Small intestine (tissue), 7 donors: Measurements from ENCODE around the gene SLC15A4. TPM values are rescaled to one million over a fixed set of nuclear protein-coding genes. Genes with fewer than 3 reads are reported as not detected.

Experiments
- DNase-seq, 2 donors: peaks; one replicate each; pipeline versions ENCODE4 v3.0.0 to v3.0.0-alpha.2; 2013
- FAIRE-seq: peaks from 2 replicates; lab custom pipeline; 2012; peaks lifted over from hg19 to GRCh38; lab: Jason Lieb, UNC
- H3K27ac ChIP-seq, 3 donors: one replicate each; pipeline ENCODE4 v1.5.1; 2013; ENCODE audit warnings: low read length in 2 of 3, mild to moderate bottlenecking in 2 of 3, control low read depth in 1 of 3, inconsistent platforms in 1 of 3, low read depth in 1 of 3, moderate library complexity in 1 of 3
- H3K27me3 ChIP-seq, 3 donors: one replicate each; pipeline ENCODE4 v1.6.1; 2013; ENCODE audit warnings: low read length in 3 of 3, inconsistent platforms in 1 of 3; ENCODE audit not compliant: control insufficient read depth in 3 of 3, insufficient read depth in 3 of 3
- H3K36me3 ChIP-seq, 3 donors: one replicate each; pipeline ENCODE4 v1.6.1; 2013; ENCODE audit warnings: low read length in 3 of 3, inconsistent platforms in 1 of 3, low read depth in 1 of 3, mild to moderate bottlenecking in 1 of 3, moderate library complexity in 1 of 3; ENCODE audit not compliant: control insufficient read depth in 3 of 3, insufficient read depth in 2 of 3
- H3K4me1 ChIP-seq, 3 donors: one replicate each; pipeline ENCODE4 v1.6.1; 2013; ENCODE audit warnings: low read length in 2 of 3, inconsistent platforms in 1 of 3, low read depth in 1 of 3, mild to moderate bottlenecking in 1 of 3, moderate library complexity in 1 of 3; ENCODE audit not compliant: control insufficient read depth in 3 of 3, insufficient read depth in 2 of 3
- H3K4me3 ChIP-seq, 3 donors: one replicate each; pipeline ENCODE4 v1.5.1; 2013; ENCODE audit warnings: low read length in 3 of 3, control low read depth in 1 of 3, inconsistent platforms in 1 of 3, low read depth in 1 of 3, mild to moderate bottlenecking in 1 of 3, moderate library complexity in 1 of 3
- H3K9me3 ChIP-seq, 2 donors: one replicate each; pipeline ENCODE4 v1.6.1; 2013; ENCODE audit warnings: low read depth in 1 of 2, low read length in 1 of 2; ENCODE audit not compliant: control insufficient read depth in 2 of 2, insufficient read depth in 1 of 2
- WGBS, 3 donors: extraction: QIAGEN DNeasy Blood & Tissue Kit; methylation state at CpG; one replicate each; pipeline ENCODE4 v1.1.7; 2013; 5-methylcytosine and 5-hydroxymethylcytosine counted together
- polyA plus RNA-seq, 4 donors: library from polyadenylated mRNA; stranded (reverse) in 3 of 4; unstranded in 1 of 4; fragments of 200-250 nt in 3 of 4; fragments of 120-200 nt in 1 of 4; gene quantifications; one replicate each; pipeline versions ENCODE4 v1.2.1 to v1.2.3, GENCODE V29; 2013
- donor health status: healthy with polysubstance abuse.
- donor health status: control.
- donor health status: control.
- donor health status: Bipolar disorder and iron deficiency.
- donor health status: healthy.

SLC15A4 gene
- polyA plus RNA-seq, 4 donors, result 6.5 to 18.0 (median 8.5) TPM

DNA sequence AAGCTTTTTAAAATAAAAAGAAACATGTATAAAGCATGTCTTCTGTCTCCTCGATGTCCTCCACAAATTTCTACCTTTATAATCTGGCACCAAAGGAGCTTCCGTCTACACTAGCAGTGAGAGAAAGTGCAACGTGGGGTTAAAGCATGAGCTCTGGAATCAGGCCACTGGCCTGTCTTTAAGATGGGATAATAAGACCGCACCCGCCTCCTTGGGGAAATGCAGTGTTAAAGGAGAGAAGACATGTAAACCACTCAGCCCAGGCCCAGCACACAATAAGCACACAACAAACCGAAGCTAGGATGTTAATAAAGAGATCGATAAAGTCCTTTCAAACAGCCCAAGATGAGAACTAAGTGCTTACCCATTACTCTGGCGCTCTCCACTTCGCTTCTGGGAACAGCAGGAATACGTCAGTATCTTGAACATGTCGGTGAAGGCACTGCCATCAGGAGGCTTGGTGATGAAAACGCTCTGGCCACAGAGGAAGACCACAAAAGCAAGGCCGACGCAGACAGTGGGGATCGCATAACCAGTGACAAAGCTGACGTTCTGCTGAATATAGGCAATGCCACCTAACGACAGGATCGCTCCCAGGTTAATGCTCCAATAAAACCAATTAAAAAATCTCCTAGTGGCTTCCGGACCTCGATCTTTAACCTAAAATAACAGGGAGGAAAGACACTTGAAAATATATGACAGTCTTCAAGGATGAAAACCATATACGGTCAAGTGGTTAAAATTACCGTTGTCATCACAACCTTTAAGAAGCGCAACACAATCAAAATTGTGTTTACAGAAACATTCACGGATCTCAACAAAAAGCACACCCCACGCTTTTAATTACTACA lies 9.1 kb downstream of the SLC15A4 start:
- Histone ChIP-seq H3K36me3 (peaks cover 4 to 29% (median 7%) of the 10 kb centered on the region in 3 donors), H3K9me3 (no peaks in the 10 kb centered on the region), H3K4me1 (peaks cover 0 to 8% (median 0%) of the 10 kb centered on the region in 3 donors), H3K4me3 (no peak overlapping the region), H3K27ac (no peak overlapping the region), H3K27me3 (no peaks in the 10 kb centered on the region)
- whole genome bisulfite sequencing, 3 donors, result 92 to 97% (median 95%) methylated on average over 25 of the region's 25 CpGs
- no peak for DNase-seq
- no peak for FAIRE-seq

DNA sequence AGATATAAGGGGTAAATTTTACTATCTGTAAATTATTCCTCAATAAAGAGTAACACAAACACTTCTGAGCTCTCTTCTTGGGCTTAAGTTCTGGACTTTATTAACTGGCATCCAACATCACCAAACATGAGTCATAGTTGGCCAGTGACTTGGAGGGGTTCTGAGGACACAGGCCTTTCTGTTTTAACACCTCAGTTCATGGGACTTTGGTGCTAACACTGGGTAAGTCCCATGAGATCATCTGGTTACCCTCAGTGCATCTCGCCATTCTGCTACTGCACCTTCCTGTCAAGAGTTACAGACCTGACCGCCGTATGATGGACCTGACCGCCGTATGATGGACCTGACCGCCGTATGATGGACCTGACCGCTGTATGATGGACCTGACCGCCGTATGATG lies 9.9 kb downstream of the SLC15A4 start:
- H3K27ac ChIP-seq, result no peak overlapping the region

DNA sequence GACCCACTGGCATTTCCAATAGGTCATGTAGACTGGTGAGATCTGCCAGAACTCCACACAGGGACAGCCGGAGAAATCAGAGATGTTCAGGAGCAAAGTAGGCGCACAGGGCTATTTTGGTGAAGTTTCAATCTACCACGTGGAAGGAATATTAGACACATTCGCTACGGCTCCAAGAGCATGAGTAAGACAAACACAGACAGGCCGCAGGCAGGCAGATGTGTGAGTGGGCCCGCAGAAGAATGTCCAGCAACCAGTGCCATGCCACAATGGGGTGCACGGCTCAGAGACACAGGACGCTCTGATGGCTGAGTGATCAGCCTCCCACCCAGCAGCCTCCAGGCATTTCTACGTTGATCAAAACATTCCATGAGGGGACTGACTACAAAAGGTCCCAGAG lies 10.4 kb downstream of the SLC15A4 start:
- Histone ChIP-seq H3K36me3 (peaks cover 7 to 34% (median 11%) of the 10 kb centered on the region in 3 donors), H3K4me3 (no peak overlapping the region), H3K9me3 (no peaks in the 10 kb centered on the region), H3K27ac (no peak overlapping the region), H3K4me1 (peaks cover 0 to 8% (median 0%) of the 10 kb centered on the region in 3 donors), H3K27me3 (no peaks in the 10 kb centered on the region)
- FAIRE-seq (no peak), DNase-seq (no peak)
- WGBS, 3 donors, result 91 to 99% (median 97%) methylated on average over 10 of the region's 10 CpGs

More for the DNA sequence above, 9.9 kb downstream of the SLC15A4 start:
- FAIRE-seq (no peak), DNase-seq (no peak)
- H3K4me1 ChIP-seq, result peaks cover 0 to 8% (median 0%) of the 10 kb centered on the region in 3 donors
- H3K27me3 ChIP-seq, result no peaks in the 10 kb centered on the region
- WGBS, 3 donors, result 76 to 80% (median 77%) methylated on average over 10 of the region's 10 CpGs
- no peaks in the 10 kb centered on the region for H3K9me3 ChIP-seq
- H3K4me3 ChIP-seq, result no peak overlapping the region
- H3K36me3 ChIP-seq, result peaks cover 7 to 29% (median 7%) of the 10 kb centered on the region in 3 donors

DNA sequence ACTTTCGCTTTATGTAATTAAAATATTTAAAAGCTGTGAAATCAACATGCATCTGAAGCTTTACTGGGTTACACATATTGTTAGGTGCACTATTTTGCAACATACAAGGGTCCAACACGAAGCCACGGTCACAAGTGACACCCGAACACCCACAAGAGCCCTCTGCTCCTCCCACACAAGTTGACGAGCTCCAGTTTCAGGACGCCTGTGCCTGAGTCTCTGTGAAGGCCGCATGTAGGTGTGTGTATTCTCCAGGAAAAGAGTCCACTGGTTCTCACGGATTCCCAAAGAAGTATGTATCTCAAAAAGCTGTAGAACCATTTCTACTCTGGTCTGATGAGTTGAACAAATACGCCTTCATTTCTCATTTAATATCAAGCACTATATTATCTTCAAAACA lies 12.0 kb downstream of the SLC15A4 start:
- H3K27me3 ChIP-seq, result no peaks in the 10 kb centered on the region
- H3K27ac ChIP-seq, result no peak overlapping the region
- H3K9me3 ChIP-seq, result no peaks in the 10 kb centered on the region
- no peak overlapping the region for H3K4me3 ChIP-seq
- peaks cover 10 to 40% (median 11%) of the 10 kb centered on the region in 3 donors for H3K36me3 ChIP-seq
- 74 to 86% (median 77%) methylated on average over 9 of the region's 9 CpGs for WGBS, 3 donors
- DNase-seq, result no peak
- no peak for FAIRE-seq
- H3K4me1 ChIP-seq, result peaks cover 0 to 4% (median 0%) of the 10 kb centered on the region in 3 donors

DNA sequence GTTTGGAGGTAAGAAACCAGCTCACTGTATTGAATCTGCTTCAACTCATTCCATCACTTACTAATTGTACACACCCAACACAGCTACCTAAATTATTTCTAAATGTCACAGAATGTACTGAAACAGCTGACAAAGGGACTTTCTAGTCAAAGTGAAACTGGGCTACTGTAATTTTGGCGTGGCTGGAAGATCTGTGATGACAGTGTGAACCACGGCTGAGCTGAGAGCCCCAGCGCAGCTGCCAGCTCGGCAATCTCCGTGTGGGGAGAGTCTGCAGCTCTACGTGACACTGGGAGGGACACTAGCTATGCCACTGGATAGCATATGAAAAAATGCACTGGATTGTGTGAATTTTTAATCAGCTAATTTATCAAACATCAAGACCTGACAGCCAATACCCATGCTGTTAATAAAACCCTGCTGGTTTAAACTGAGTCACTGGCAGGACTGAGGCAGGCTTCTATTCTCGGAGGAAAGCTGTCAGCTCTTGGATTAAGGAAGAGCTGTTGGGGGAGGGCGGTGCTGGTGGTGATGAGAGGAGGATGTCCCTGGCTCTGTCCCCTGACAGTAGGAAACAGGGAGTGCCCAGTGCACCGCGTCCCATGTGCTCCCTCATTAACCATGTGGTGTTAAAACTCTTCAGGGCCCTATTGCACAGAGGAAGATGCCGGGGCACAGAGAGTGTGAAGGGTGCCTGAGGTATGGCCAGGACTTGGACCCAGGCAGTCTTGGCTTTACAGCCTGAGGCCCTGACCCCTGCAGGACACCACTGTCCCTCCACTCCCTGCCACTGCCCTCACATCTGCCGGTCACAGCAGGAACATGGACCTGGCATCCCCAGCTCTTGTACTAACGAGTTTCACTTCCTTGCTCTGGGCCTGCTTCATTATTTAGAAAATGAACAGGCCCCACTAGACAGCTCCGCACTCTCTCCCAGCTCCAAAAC lies 13.3 kb downstream of the SLC15A4 start:
- Histone ChIP-seq H3K27me3 (no peaks in the 10 kb centered on the region), H3K27ac (peak overlapping the region in 1 of 3 donors; percentile 59), H3K9me3 (no peaks in the 10 kb centered on the region), H3K4me1 (no peaks in the 10 kb centered on the region), H3K36me3 (peaks cover 10 to 40% (median 11%) of the 10 kb centered on the region in 3 donors), H3K4me3 (no peak overlapping the region)
- WGBS, 3 donors, result 58 to 79% (median 71%) methylated on average over 14 of the region's 14 CpGs
- no peak for DNase-seq
- no peak for FAIRE-seq

DNA sequence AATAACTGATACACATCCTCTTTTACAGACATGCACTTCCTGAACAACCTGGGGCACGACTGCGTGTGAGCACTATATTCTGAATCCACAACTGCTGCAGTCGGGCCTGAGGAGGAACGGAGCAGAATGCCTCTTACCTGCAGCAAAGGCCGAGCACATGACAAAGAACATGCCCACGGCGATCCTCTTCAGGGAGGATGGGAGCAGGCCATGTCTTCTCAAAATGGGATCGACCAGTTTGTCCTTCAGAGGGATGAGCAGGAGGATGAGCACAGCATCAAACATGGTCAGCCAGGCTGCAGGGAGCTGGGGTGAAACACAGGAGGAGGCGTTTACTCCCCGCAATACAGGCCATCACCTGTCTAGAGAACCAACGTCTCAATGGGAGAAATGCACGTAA lies 15.1 kb downstream of the SLC15A4 start:
- 85 to 90% (median 88%) methylated on average over 12 of the region's 12 CpGs for WGBS, 3 donors
- no peak for DNase-seq
- no peak for FAIRE-seq

DNA sequence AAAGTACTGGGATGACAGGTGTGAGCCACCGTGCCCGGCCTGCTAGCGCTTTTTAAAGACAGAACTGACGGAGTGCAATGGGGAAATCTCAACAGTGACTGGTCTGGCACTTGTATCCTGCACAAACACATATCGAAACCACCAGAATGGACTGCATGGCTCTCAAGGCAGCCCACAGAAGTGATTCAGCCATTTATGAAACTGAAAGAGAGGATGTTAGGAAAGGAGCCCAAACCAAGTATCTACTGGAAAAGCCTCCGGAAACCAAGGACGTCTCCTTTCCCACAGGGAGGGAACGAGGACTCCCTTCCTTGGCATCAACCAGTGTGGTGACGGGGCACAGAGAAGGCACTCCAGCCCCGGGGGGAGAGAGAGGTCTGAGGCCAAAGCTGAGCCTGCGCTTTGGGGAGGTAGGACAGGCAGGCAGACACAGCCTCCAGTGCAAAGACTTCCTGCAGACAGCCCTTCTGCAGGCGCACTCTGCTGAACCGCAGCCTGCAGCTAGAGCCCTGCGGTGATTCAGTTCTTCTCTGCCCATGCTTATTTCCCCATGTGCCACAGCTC lies 16.5 kb downstream of the SLC15A4 start:
- H3K27ac ChIP-seq, result peak overlapping the region in 1 of 3 donors; percentile 32
- 82 to 96% (median 93%) methylated on average over 14 of the region's 14 CpGs for WGBS, 3 donors
- DNase-seq, result no peak
- H3K27me3 ChIP-seq, result no peaks in the 10 kb centered on the region
- peaks cover 0 to 4% of the 10 kb centered on the region in 2 donors for H3K9me3 ChIP-seq
- H3K36me3 ChIP-seq, result peaks cover 3 to 39% (median 7%) of the 10 kb centered on the region in 3 donors
- no peak overlapping the region for H3K4me3 ChIP-seq
- no peaks in the 10 kb centered on the region for H3K4me1 ChIP-seq
- FAIRE-seq, result no peak

More for the DNA sequence above, 15.1 kb downstream of the SLC15A4 start:
- Histone ChIP-seq H3K27me3 (no peaks in the 10 kb centered on the region), H3K4me3 (no peak overlapping the region), H3K4me1 (no peaks in the 10 kb centered on the region), H3K36me3 (peaks cover 8 to 43% (median 11%) of the 10 kb centered on the region in 3 donors), H3K9me3 (peaks cover 0 to 4% of the 10 kb centered on the region in 2 donors), H3K27ac (no peak overlapping the region)

DNA sequence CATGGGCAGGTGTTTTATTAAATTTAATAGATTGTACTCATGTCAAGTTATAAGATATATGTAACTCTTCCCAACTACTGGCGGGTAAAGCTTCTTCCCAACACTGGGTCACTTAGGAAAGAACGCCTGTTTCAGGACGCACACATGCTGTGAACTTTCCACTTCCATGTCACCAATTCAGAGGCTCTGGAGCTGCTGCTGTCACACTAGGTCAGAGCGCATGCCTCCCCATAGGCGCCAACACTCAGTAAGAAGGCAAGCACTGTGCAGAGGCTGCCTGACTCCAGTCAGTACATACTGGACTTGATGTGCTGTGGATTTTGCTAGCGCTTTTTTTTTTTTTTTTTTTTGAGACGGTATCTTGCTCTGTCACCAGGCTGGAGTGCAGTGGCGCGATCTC lies 17.2 kb downstream of the SLC15A4 start:
- Histone ChIP-seq H3K4me3 (no peak overlapping the region), H3K27me3 (no peaks in the 10 kb centered on the region), H3K9me3 (peaks cover 0 to 4% of the 10 kb centered on the region in 2 donors), H3K36me3 (peaks cover 3 to 40% (median 7%) of the 10 kb centered on the region in 3 donors), H3K4me1 (no peaks in the 10 kb centered on the region), H3K27ac (no peak overlapping the region)
- FAIRE-seq (no peak), DNase-seq (no peak)
- 86 to 90% (median 88%) methylated on average over 9 of the region's 9 CpGs for WGBS, 3 donors
